ENCODE data around the gene PRKACB. TPM values are rescaled to one million over a fixed set of nuclear protein-coding genes. Genes with fewer than 3 reads are reported as not detected.

Gene PRKACB
- total RNA-seq, 1 experiment from 2014 or later = 47.3 TPM

- peak; percentile 90 for DNase-seq (ENCODE audit: low read depth)
These were observed 12.1 kb downstream of the PRKACB start for GRCh38 chr1:84156210-84156621.

- DNase-seq (ENCODE audit: low read depth) = no peak
These were observed 15.6 kb downstream of the PRKACB start for GRCh38 chr1:84159533-84160240.

- no peak for DNase-seq (ENCODE audit: low read depth)
These were observed 18.2 kb downstream of the PRKACB start for GRCh38 chr1:84162295-84162694.

GRCh38 chr1:84163123-84163931 lies 19.3 kb downstream of the PRKACB start:
- DNase-seq (ENCODE audit: low read depth) = no peak

GRCh38 chr1:84164161-84164560 lies 20.1 kb downstream of the PRKACB start:
- DNase-seq (ENCODE audit: low read depth) = no peak

GRCh38 chr1:84164567-84165021 lies 20.5 kb downstream of the PRKACB start:
- DNase-seq (ENCODE audit: low read depth) = no peak

- no peak for DNase-seq (ENCODE audit: low read depth)
These were observed 21.5 kb downstream of the PRKACB start for GRCh38 chr1:84165601-84166000.

GRCh38 chr1:84166797-84167196 lies 22.7 kb downstream of the PRKACB start:
- no peak for DNase-seq (ENCODE audit: low read depth)

GRCh38 chr1:84168783-84169182 lies 24.7 kb downstream of the PRKACB start:
- DNase-seq (ENCODE audit: low read depth) = no peak

- no peak for DNase-seq (ENCODE audit: low read depth)
These were observed 26.1 kb downstream of the PRKACB start for GRCh38 chr1:84170171-84170570.

GRCh38 chr1:84171481-84171880 lies 27.4 kb downstream of the PRKACB start:
- DNase-seq (ENCODE audit: low read depth) = no peak

- peak; percentile 86 for DNase-seq (ENCODE audit: low read depth)
These were observed 30.0 kb downstream of the PRKACB start for GRCh38 chr1:84174051-84174556.

- no peak for DNase-seq (ENCODE audit: low read depth)
These were observed 37.4 kb downstream of the PRKACB start for GRCh38 chr1:84181350-84182005.

- no peak for DNase-seq (ENCODE audit: low read depth)
These were observed 46.4 kb downstream of the PRKACB start for GRCh38 chr1:84190455-84190854.

- DNase-seq (ENCODE audit: low read depth) = no peak
These were observed 48.6 kb downstream of the PRKACB start for GRCh38 chr1:84192681-84193080.

- no peak for DNase-seq (ENCODE audit: low read depth)
These were observed 54.8 kb downstream of the PRKACB start for GRCh38 chr1:84198832-84199231.

- no peak for DNase-seq (ENCODE audit: low read depth)
These were observed 55.2 kb downstream of the PRKACB start for GRCh38 chr1:84199257-84199656.

- no peak for DNase-seq (ENCODE audit: low read depth)
These were observed 58.1 kb downstream of the PRKACB start for GRCh38 chr1:84202126-84202525.

GRCh38 chr1:84206375-84206774 lies 62.3 kb downstream of the PRKACB start:
- DNase-seq (ENCODE audit: low read depth) = no peak

- peak; percentile 13 for DNase-seq (ENCODE audit: low read depth)
These were observed 64.9 kb downstream of the PRKACB start for GRCh38 chr1:84208935-84209334.

GRCh38 chr1:84214115-84214956 lies 70.3 kb downstream of the PRKACB start:
- DNase-seq (ENCODE audit: low read depth) = no peak

All from Daoy (cell line).